Measurements from ENCODE around the gene CYTH4.

- TF ChIP-seq POLR2A (IDR thresholded peaks at IDR 0.05; ENCODE audit: low read length), result no peak
- TF ChIP-seq GATA1 (IDR thresholded peaks at IDR 0.05; ENCODE audit: low read depth, low read length), result no peak
Observed at GRCh38 chr22:37355174-37355573, 72.9 kb downstream of the CYTH4 start.

Data from erythroblast (primary cell).